ENCODE results near the gene FGD2.
"Not testable (repeated sequence)": the region's sequence is repeated elsewhere in the genome, so short reads cannot be mapped to it uniquely, and the experiment has no call there.

The FGD2 gene

DNA sequence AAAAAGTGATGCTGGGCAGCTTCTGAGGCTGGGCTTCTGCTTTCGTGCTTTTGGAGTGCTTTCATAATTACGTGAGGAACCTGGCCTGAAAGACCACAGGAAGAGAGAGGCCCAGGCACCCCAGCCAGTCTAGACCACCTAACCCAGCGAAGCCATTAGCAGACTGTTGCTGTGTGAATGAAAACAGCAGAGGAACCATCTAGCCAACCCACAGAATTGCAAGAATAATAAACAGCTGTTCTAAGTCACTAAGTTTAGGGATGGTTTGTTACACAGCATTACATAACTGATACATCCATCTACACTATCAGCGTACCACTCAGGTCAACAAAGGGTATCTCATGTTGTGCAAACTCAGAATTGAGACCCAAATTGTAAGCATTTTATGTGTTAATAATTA lies 34.5 kb downstream of the FGD2 start:
- no peak overlapping the region for H3K4me3 ChIP-seq (ENCODE audit: low read depth in 1 of 2, low read length in 2 of 2)
- H3K4me1 ChIP-seq (ENCODE audit: insufficient read depth, low read length) = peaks cover 4% of the 10 kb centered on the region
- no peak overlapping the region for H3K27ac ChIP-seq (ENCODE audit: low read depth, low read length)
- H3K9ac ChIP-seq (ENCODE audit: low read length) = no peak overlapping the region
- H3K27me3 ChIP-seq (ENCODE audit: control insufficient read depth in 1 of 2, insufficient read depth in 2 of 2, low read length in 2 of 2) = no peaks in the 10 kb centered on the region
- H3K36me3 ChIP-seq (ENCODE audit: insufficient read depth, low read length) = no peaks in the 10 kb centered on the region
- H3K9me3 ChIP-seq (ENCODE audit: low read length) = no peaks in the 10 kb centered on the region

DNA sequence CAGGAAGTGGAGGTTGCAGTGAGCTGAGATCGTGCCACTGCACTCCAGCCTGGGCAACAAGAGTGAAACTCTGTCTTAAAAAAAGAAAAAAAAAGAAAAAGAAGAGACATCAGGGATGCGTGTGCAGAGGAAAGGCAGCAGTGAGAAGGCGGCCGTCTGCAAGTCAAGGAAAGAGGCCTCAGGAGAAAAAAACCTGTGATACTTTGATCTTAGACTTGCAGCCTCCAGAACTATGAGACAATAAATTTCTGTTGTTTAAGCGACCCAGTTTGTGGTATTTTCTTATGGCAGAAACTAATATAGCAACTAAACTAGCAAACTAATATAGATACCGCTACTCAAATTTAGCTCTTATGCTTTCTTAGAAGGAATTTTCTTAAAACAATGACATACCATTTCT lies 36.1 kb downstream of the FGD2 start:
- no peaks in the 10 kb centered on the region for H3K27me3 ChIP-seq (ENCODE audit: control insufficient read depth in 1 of 2, insufficient read depth in 2 of 2, low read length in 2 of 2)

DNA sequence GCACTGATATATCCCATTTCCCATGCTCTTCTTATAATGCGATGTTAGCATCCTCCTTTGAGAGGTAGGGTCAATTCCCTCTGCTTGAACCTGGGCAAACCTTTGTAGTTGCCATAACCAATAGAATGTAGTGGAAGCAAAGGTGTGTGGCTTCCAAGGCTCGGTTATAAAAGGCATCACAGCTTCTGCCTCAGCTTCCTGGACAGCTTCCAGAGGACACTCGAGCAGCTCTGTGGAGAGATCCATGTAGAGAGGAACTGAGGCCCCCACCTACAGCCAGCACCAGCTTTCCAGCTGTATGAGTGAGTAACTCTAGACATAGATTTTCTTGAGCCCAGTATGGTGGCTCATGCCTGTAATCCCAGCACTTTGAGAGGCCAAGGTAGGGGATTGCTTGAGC lies 36.7 kb downstream of the FGD2 start:
- Histone ChIP-seq H3K36me3 (ENCODE audit: insufficient read depth, low read length) (no peaks in the 10 kb centered on the region), H3K4me3 (ENCODE audit: low read depth in 1 of 2, low read length in 2 of 2) (no peak overlapping the region), H3K9ac (ENCODE audit: low read length) (no peak overlapping the region), H3K4me1 (ENCODE audit: insufficient read depth, low read length) (peaks cover 4% of the 10 kb centered on the region), H3K9me3 (ENCODE audit: low read length) (no peaks in the 10 kb centered on the region), H3K27ac (ENCODE audit: low read depth, low read length) (no peak overlapping the region), H3K27me3 (ENCODE audit: control insufficient read depth in 1 of 2, insufficient read depth in 2 of 2, low read length in 2 of 2) (no peaks in the 10 kb centered on the region)

More for the DNA sequence above, 36.1 kb downstream of the FGD2 start:
- Histone ChIP-seq H3K9ac (ENCODE audit: low read length) (no peak overlapping the region), H3K27ac (ENCODE audit: low read depth, low read length) (no peak overlapping the region), H3K9me3 (ENCODE audit: low read length) (no peaks in the 10 kb centered on the region), H3K4me3 (ENCODE audit: low read depth in 1 of 2, low read length in 2 of 2) (no peak overlapping the region), H3K4me1 (ENCODE audit: insufficient read depth, low read length) (peaks cover 4% of the 10 kb centered on the region), H3K36me3 (ENCODE audit: insufficient read depth, low read length) (no peaks in the 10 kb centered on the region)

- not testable (repeated sequence) for H3K9ac ChIP-seq (ENCODE audit: low read length); H3K9me3 ChIP-seq (ENCODE audit: low read length); H3K27ac ChIP-seq (ENCODE audit: low read depth, low read length); H3K4me3 ChIP-seq (ENCODE audit: low read depth in 1 of 2, low read length in 2 of 2); H3K27me3 ChIP-seq (ENCODE audit: control insufficient read depth in 1 of 2, insufficient read depth in 2 of 2, low read length in 2 of 2); H3K4me1 ChIP-seq (ENCODE audit: insufficient read depth, low read length); H3K36me3 ChIP-seq (ENCODE audit: insufficient read depth, low read length)
Measured at GRCh38 chr6:37043091-37043490, 37.6 kb downstream of the FGD2 start.

- Histone ChIP-seq H3K4me1 (ENCODE audit: insufficient read depth, low read length) (peaks cover 16% of the 10 kb centered on the region), H3K9me3 (ENCODE audit: low read length) (no peaks in the 10 kb centered on the region), H3K9ac (ENCODE audit: low read length) (no peak overlapping the region), H3K27ac (ENCODE audit: low read depth, low read length) (no peak overlapping the region), H3K27me3 (ENCODE audit: control insufficient read depth in 1 of 2, insufficient read depth in 2 of 2, low read length in 2 of 2) (no peaks in the 10 kb centered on the region), H3K36me3 (ENCODE audit: insufficient read depth, low read length) (no peaks in the 10 kb centered on the region), H3K4me3 (ENCODE audit: low read depth in 1 of 2, low read length in 2 of 2) (no peak overlapping the region)
Measured at GRCh38 chr6:37047346-37047688, 41.9 kb downstream of the FGD2 start.

DNA sequence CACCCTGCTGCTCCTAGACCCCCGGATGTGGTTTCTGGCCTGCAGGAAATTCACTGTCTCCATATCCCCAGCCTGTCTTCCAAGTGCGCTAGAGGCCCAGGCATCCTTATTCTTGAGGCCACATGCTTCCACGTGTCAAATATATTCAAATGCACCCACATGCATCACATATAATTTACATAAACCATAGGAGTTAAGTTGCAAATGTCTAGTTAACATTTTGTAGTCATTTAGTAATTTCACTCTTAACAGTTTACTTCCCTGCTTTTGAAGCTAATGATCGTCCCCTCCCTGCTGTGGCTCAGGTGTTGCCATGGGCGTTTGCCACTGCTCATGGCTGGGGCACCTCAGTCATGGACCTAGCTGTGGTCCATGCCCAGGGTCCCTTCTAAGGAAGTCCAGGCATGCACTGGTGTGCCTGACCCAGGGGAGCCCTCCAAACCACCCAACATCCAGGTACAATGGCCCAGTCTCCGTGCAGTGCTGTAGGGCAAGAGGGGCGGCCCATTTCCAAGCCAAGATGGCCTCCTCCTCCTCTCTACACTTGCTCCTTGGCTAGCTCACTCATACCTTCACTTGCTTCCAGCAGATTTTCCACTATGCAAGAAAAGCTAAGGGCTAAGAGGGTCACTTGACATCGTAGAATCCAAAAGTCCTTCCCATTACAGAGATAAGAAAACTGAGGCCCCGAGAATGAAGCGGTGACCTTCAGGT lies 42.4 kb downstream of the FGD2 start:
- Histone ChIP-seq H3K36me3 (ENCODE audit: insufficient read depth, low read length) (no peaks in the 10 kb centered on the region), H3K4me1 (ENCODE audit: insufficient read depth, low read length) (peaks cover 16% of the 10 kb centered on the region), H3K4me3 (ENCODE audit: low read depth in 1 of 2, low read length in 2 of 2) (no peak overlapping the region), H3K9ac (ENCODE audit: low read length) (no peak overlapping the region), H3K27me3 (ENCODE audit: control insufficient read depth in 1 of 2, insufficient read depth in 2 of 2, low read length in 2 of 2) (no peaks in the 10 kb centered on the region), H3K27ac (ENCODE audit: low read depth, low read length) (no peak overlapping the region), H3K9me3 (ENCODE audit: low read length) (no peaks in the 10 kb centered on the region)

DNA sequence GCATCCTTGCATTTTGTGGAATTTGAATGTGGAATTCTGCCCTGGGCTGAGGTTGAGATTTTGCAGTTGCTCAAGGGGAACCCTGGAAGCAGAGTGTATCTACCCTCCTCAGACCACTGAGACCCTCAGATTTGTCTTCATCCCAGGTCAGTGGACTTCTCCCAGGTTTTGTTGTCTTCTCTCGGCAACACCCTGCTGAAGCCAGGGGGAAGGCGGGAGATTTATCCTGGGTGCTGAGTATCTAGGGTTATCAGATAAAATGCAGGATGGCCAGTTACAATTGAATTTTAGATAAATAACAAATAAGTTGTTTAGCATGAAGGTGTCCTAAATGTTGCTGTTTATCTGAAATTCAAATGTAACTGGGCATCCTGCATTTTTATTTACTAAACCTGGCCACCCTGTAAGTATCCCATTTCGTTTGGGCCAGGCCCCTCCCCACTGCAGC lies 43.0 kb downstream of the FGD2 start:
- Histone ChIP-seq H3K36me3 (ENCODE audit: insufficient read depth, low read length) (no peaks in the 10 kb centered on the region), H3K9me3 (ENCODE audit: low read length) (no peaks in the 10 kb centered on the region), H3K4me3 (ENCODE audit: low read depth in 1 of 2, low read length in 2 of 2) (no peak overlapping the region), H3K9ac (ENCODE audit: low read length) (no peak overlapping the region), H3K4me1 (ENCODE audit: insufficient read depth, low read length) (peaks cover 16% of the 10 kb centered on the region), H3K27ac (ENCODE audit: low read depth, low read length) (no peak overlapping the region), H3K27me3 (ENCODE audit: control insufficient read depth in 1 of 2, insufficient read depth in 2 of 2, low read length in 2 of 2) (no peaks in the 10 kb centered on the region)

GRCh38 chr6:37048851-37049757 lies 43.6 kb downstream of the FGD2 start:
- Histone ChIP-seq H3K27me3 (ENCODE audit: control insufficient read depth in 1 of 2, insufficient read depth in 2 of 2, low read length in 2 of 2) (no peaks in the 10 kb centered on the region), H3K4me1 (ENCODE audit: insufficient read depth, low read length) (peaks cover 16% of the 10 kb centered on the region), H3K27ac (ENCODE audit: low read depth, low read length) (no peak overlapping the region), H3K36me3 (ENCODE audit: insufficient read depth, low read length) (no peaks in the 10 kb centered on the region), H3K9ac (ENCODE audit: low read length) (no peak overlapping the region), H3K4me3 (ENCODE audit: low read depth in 1 of 2, low read length in 2 of 2) (no peak overlapping the region), H3K9me3 (ENCODE audit: low read length) (no peaks in the 10 kb centered on the region)

- Histone ChIP-seq H3K27ac (ENCODE audit: low read depth, low read length) (no peak overlapping the region), H3K36me3 (ENCODE audit: insufficient read depth, low read length) (no peaks in the 10 kb centered on the region), H3K4me1 (ENCODE audit: insufficient read depth, low read length) (peaks cover 16% of the 10 kb centered on the region), H3K27me3 (ENCODE audit: control insufficient read depth in 1 of 2, insufficient read depth in 2 of 2, low read length in 2 of 2) (no peaks in the 10 kb centered on the region), H3K4me3 (ENCODE audit: low read depth in 1 of 2, low read length in 2 of 2) (no peak overlapping the region), H3K9me3 (ENCODE audit: low read length) (no peaks in the 10 kb centered on the region), H3K9ac (ENCODE audit: low read length) (no peak overlapping the region)
Measured at GRCh38 chr6:37049758-37050044, 44.2 kb downstream of the FGD2 start.

- Histone ChIP-seq H3K27ac (ENCODE audit: low read depth, low read length) (no peak overlapping the region), H3K36me3 (ENCODE audit: insufficient read depth, low read length) (no peaks in the 10 kb centered on the region), H3K4me1 (ENCODE audit: insufficient read depth, low read length) (peaks cover 16% of the 10 kb centered on the region), H3K9me3 (ENCODE audit: low read length) (no peaks in the 10 kb centered on the region), H3K4me3 (ENCODE audit: low read depth in 1 of 2, low read length in 2 of 2) (no peak overlapping the region), H3K27me3 (ENCODE audit: control insufficient read depth in 1 of 2, insufficient read depth in 2 of 2, low read length in 2 of 2) (no peaks in the 10 kb centered on the region), H3K9ac (ENCODE audit: low read length) (no peak overlapping the region)
Measured at GRCh38 chr6:37050045-37050853, 44.8 kb downstream of the FGD2 start.

DNA sequence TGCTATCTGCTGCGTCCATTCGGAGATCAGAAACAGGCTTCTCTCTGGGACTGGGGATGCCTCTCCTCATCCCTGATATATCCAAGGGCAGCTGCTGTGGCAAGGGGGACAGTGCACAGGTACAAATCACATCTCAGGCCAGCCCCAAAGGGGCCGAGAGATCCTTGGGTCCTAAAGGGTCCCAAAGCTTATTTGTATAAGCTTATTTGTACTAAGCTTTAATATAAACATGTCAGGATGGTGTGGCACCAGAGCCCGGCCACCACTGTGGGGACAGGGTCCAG lies 45.3 kb downstream of the FGD2 start:
- no peaks in the 10 kb centered on the region for H3K36me3 ChIP-seq (ENCODE audit: insufficient read depth, low read length)
- H3K4me3 ChIP-seq (ENCODE audit: low read depth in 1 of 2, low read length in 2 of 2) = no peak overlapping the region
- no peak overlapping the region for H3K9ac ChIP-seq (ENCODE audit: low read length)
- H3K27ac ChIP-seq (ENCODE audit: low read depth, low read length) = no peak overlapping the region
- peaks cover 16% of the 10 kb centered on the region for H3K4me1 ChIP-seq (ENCODE audit: insufficient read depth, low read length)
- H3K27me3 ChIP-seq (ENCODE audit: control insufficient read depth in 1 of 2, insufficient read depth in 2 of 2, low read length in 2 of 2) = no peaks in the 10 kb centered on the region
- no peaks in the 10 kb centered on the region for H3K9me3 ChIP-seq (ENCODE audit: low read length)
